ENCODE data around the gene CLP1.
A peak's percentile ranks its signal among the peaks of the same experiment; 100 is the strongest.

CLP1 gene

GRCh38 chr11:57657194-57658022, at the start of gene CLP1:
Gene CLP1, plus strand, starts transcription at chr11:57657762. Its CDS starts 1,715 bp downstream, at chr11:57659477.
- peak; percentile 97 for DNase-seq

DNA sequence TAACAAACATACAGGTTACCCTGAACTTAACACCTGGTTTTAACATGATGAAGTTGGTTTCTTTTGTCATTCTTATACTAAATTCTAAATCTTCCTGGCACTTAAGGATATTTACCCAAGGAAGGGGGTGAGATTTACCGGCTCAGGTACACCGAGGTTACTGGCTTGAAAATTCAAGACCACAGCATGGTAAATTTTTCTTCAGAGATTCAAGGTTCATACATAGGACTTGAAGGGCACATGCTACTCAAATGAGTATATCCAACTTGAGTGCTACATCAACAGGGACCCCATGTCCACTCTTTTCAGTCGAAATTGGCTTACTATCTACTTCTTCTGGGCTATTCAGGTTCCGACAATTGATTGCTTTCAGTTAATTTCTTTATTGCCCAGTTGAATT, 47.4 kb upstream of the CLP1 start:
- no peak for DNase-seq

- DNase-seq = no peak
Measured at GRCh38 chr11:57614234-57614772, 43.3 kb upstream of the CLP1 start.

- no peak for DNase-seq
Measured at GRCh38 chr11:57615308-57615707, 42.3 kb upstream of the CLP1 start.

DNA sequence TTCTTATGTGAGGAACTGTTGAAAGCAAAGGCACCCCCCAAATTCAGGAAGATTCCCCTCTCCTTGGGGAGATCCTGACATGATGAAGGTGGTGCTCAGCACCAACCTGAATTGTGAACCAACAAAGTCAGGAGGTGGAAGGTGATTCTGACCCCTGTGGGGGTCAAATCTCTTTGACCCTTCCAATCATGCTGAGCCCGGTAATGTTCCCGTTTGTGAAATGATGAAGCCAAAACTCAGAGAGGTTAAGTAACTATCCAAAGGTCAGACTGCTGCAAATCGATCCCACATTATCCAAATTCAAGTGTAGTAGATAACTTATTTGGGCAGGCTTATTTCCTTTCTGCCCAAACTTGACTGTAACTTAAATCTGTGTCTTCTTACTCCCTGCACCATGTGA, 41.0 kb upstream of the CLP1 start:
- DNase-seq = no peak

DNA sequence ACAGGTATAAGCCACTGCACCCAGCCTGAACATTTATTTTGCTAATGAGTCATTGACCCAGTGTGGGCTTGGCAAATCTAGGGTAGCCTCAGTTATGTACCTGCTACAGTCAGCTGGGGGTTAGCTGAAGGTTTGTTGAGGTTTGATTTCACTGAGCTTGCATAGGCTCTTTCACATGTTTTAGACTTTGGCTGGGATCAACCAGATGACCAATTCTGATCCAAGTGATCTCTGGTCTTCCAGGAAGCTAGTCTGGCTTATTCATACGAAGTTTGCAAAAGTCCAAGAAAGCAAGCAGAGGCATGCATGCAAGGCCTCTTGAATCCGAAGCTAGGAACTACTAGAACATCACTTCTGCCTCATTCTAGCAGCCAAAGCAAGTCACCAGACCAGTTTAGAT, 39.1 kb upstream of the CLP1 start:
- no peak for DNase-seq

- no peak for DNase-seq
Measured at GRCh38 chr11:57619331-57619730, 38.2 kb upstream of the CLP1 start.

- no peak for DNase-seq
Measured at GRCh38 chr11:57620467-57620866, 37.1 kb upstream of the CLP1 start.

- no peak for DNase-seq
Measured at GRCh38 chr11:57622263-57622662, 35.3 kb upstream of the CLP1 start.

DNA sequence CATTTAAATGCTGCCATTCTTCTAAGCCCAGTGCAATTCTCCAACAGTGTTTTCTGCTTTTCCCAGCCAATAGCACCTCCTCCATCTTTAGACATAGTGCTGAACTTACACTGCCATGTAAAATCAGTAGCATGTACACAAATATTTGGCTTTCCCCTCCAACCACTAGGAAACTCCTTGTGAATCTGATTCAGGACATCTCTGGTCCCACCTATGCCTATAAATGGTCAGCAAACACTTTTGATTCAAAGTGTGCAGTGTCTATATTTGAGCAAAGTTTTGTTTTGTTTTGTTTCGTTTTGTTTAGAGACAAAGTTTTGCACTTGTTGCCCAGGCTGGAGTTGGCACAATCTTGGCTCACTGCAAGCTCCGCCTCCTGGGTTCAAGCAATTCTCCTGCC, 32.7 kb upstream of the CLP1 start:
- DNase-seq = no peak

DNA sequence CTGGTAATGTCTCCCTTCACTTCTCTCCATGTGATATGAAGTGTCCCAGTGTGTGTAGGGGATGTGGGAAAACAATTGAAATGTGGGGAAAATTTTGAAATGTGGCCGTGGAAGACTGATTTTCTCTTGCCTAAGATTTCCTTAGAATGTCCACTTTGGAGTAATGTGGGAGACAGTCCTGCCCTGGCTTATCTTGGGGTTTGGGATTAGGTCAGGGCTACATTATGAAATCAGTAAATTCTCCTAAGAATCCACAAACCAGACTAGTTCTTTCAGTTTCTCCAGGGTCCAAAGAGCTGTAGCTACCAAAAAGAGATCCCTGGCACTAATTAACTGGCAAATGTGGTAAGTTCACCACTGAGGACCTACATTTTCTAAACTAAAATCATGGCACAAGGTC, 30.7 kb upstream of the CLP1 start:
- no peak for DNase-seq

DNA sequence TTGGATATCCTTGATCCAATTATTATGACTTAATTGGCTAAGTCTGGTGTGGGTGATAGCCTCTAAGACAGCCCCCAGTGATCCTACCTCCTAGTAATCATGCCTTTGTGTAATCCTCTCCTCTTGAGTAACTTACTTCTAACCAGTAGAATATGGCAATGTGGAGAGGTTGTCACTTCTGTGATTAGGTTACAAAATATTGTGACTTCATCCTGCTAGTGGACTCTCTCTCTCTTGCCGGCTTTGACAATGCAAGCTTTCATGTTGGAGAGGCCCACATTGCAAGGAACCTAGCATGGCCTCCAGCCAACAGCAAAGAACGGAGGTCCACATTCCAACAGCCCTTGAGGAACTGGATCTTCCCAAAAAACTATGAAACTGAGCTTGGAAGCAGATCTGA, 27.4 kb upstream of the CLP1 start:
- no peak for DNase-seq

GRCh38 chr11:57632116-57632515, 25.4 kb upstream of the CLP1 start:
- DNase-seq = no peak

DNA sequence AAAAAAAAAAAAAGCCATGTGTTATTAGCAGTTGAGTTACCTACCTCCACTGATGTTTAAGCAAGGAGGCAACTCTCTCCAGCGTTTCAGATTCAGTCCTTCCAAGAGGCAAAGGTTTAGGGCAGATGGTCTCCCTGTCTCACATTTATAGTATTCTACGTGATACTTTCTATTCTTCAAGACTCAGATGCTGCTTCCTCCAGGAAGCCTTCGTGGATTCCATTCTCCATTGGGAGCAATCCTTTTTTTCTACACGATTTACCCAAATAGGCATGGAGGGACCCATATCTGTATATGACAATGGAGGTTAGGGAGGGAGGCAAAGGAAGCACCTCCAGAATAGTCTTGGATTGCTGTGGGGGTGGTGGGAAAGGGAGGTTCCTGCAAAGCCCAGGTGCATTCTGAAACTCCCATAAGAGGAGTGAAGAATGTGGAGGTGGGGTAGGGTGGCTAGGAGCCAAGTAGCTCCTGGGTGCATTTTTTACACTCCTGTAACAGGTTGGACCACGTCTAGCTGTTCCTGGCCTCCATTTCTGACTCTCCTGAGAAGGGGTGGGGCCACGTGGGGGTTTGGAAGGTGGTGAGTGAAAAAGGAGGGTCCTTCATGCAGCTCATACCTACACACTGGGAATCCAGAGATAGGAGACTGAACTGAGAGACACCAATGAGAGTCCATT, 24.0 kb upstream of the CLP1 start:
- no peak for DNase-seq

DNA sequence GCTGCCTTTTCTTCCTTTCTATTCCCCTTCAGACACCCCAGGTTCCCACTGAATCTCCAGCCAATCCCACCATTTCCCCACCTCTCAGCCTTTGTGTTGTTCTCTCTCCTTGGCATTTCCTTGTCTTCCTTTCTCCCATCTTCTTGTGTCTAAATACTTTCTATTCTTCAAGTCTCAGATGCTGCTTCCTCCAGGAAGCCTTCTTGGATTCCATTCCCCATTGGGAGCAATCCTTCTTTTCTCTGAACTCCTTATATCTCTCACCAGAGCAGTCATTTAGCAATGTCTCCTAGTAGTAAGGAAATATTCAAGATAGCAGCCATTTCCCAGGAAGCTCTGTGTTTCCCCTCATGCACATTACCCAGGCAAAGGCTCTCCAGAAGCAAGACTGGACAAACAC, 23.3 kb upstream of the CLP1 start:
- DNase-seq = no peak

GRCh38 chr11:57635246-57635645, 22.3 kb upstream of the CLP1 start:
- no peak for DNase-seq

GRCh38 chr11:57637626-57638004, 19.9 kb upstream of the CLP1 start:
- DNase-seq = no peak

DNA sequence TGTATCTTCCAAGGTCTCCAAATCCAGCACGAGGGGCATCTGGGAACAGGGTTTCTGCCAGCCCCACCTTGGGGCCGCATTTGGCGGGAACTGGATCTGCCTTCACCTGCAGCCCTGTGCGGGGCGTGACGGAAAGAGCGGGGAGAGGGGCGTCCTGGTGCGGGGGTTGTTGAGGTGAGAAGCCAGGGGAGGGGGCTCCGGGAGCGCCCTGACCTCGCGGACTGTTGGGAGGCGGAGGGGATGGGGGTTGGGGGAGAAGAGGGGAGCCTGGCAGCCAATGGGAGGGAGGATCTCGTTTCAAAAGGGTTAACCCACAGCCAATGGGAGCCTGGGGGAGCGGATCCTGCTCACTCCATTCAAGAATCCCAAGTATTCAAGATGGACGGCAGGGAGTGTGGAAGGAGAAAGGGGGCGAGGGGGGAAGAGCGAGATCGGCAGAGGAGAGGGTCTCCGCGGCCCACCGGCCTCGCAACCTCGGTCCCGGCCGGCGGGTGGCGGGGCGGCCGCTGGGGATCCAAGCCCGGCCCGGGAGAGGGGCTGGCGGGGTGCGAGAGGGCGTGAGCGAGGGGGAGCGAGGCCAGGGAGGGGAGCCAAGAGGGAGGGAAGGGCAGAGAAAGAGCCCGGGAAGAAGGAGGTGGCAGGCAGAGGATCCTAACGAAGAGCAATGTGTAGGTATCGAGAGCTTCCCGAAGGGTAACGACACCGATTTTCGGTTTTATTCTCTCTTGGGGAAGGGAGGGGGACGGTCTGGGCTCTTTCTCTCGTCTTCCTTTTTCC, 19.4 kb upstream of the CLP1 start:
- DNase-seq = peak; percentile 29

DNA sequence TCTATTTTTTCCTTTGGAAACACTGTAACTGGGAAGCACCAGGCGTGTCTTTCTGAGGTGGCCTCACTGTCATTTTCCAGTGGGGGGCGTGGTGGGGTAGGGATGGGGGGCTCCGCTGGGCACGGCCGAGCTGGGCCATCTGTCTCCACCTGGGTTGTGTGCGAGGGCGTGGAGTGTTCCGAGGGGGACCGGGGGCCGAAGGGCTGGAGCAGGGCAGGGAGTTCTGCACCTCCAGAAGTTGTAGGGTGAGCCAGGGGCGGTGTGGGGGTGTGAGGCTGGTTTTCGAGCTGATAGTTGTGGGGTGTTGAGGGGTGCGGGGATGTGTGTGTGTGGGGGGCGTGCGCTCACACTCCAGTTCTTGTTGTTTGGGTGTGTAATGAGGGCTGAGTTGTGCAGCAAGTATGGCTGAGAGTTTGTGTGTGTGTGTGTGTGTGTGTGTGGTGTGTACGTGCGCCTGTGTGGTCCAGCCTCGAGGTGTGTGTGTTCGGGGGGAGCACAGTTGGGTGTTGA, 18.7 kb upstream of the CLP1 start:
- DNase-seq = no peak

DNA sequence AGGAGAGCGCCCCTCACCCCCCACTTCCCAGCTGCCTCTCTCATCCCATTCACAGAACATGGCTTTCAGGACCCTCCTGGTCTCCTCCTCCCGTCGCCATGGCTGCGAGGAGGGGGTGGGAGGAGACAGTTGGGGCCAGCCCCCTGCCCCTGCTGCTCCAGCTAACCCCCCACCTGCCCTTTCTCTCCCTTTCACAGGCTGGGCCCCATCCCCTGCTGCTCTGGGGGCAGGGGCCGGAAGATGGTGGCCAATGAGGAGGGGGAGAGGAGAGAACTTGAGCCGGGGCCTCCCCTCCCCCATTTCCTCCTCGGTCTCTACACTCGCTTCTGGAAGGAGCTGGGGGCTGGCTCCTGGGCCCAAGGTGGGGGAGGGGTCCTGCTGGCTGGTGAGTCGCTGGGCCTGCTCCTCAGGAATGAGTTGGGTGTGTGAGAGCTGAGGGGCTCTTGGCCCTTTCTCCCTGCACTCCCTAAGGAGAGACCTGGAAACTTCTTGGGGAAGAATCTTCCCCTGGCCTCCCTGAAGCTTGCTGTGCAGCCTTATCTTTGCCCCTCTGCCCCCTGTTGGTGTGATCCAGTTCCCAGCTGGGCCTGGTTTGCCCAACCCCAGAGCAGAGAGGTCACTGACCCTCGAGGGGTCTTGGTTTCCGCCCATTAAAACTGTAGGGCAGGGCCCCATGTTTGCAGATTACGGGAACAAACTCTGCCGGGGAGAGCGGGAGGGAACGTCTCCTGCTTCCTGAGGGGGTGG, 18.1 kb upstream of the CLP1 start:
- DNase-seq = no peak

DNA sequence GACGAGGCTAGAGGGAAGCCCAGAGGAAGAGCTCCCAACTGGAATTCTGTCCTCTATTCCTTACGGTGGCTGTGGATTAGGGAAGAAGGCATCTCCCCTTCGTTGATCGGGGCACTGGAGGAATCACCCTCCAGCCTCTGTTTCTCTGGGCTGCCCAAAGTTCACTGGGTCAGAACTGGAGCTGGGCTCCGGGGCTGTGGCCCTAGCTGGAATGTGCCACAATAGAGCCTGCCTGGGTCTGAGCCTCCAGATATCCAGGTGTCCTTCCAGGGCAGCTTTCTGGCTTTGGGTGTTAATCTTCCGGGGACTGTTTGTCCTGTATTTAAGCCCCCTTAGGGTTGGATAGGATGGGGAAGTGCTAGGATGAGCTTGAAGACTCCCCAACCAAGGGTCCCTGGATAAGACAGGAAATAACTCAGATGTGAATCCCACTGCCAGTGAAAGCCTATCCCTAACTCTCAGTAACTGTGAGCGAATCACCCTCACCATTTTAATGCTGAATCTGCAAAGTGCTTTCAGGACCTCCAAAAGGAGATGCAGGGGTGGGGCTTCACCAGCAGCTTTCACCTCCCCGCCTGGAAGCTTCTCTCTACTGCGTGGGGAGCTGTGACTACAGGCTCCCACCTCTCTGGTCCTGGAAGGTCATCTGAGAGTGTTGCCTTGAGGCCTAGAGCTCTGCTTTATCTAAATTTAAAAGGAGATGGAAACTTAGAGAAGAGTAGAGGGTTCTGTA, 17.3 kb upstream of the CLP1 start:
- no peak for DNase-seq
